Loucy (cell line): Measurements from ENCODE around the gene ALK.

Source experiments
- H2AFZ ChIP-seq: fragments of 200-600 bp; sonication (generic); 2 replicates; pipeline ENCODE4 v1.6.0; 2016; ENCODE audit warnings: antibody characterized with exemption, mild to moderate bottlenecking, low read length, moderate library complexity
- H3F3A ChIP-seq: fragments of 200-600 bp; 2 replicates; pipeline ENCODE4 v1.6.0; 2016; ENCODE audit warnings: antibody characterized with exemption, low read depth, mild to moderate bottlenecking
- H3K27me3 ChIP-seq: fragments of 200-600 bp; sonication (generic); 2 replicates; pipeline ENCODE4 v1.6.1; 2014; ENCODE audit warnings: low read length, mild to moderate bottlenecking; ENCODE audit not compliant: insufficient read depth, poor library complexity, severe bottlenecking
- H3K36me3 ChIP-seq: fragments of 200-600 bp; sonication (generic); 2 replicates; pipeline ENCODE4 v1.6.1; 2016; ENCODE audit warnings: low read length; ENCODE audit not compliant: insufficient read depth
- H3K4me1 ChIP-seq: fragments of 200-600 bp; sonication (generic); 2 replicates; pipeline ENCODE4 v1.5.1; 2014; ENCODE audit warnings: low read length, mild to moderate bottlenecking; ENCODE audit not compliant: insufficient read depth, poor library complexity, severe bottlenecking
- H3K4me2 ChIP-seq: fragments of 200-600 bp; sonication (generic); 2 replicates; pipeline ENCODE4 v1.6.0; 2014; ENCODE audit warnings: antibody characterized with exemption, low read length, low read depth, mild to moderate bottlenecking; ENCODE audit not compliant: poor library complexity, severe bottlenecking
- H3K4me3 ChIP-seq: fragments of 200-600 bp; sonication (generic); 2 replicates; pipeline ENCODE4 v1.5.1; 2014; ENCODE audit warnings: low read length, mild to moderate bottlenecking, mixed read lengths; ENCODE audit not compliant: poor library complexity, severe bottlenecking
- H3K79me2 ChIP-seq: fragments of 200-600 bp; sonication (generic); 2 replicates; pipeline ENCODE4 v1.6.1; 2014; ENCODE audit warnings: low read length; ENCODE audit not compliant: insufficient read depth
- H3K9ac ChIP-seq: fragments of 200-600 bp; sonication (generic); 2 replicates; pipeline ENCODE4 v1.6.0; 2014; ENCODE audit warnings: mild to moderate bottlenecking, low read depth, low read length, moderate library complexity; ENCODE audit not compliant: poor library complexity, severe bottlenecking
- H3K9me2 ChIP-seq: fragments of 200-600 bp; sonication (generic); replicated peaks from 2 replicates; pipeline ENCODE4 v1.6.1; 2016; ENCODE audit warnings: low read depth, low read length, mixed read lengths
- H3K9me3 ChIP-seq: fragments of 200-600 bp; sonication (generic); 2 replicates; pipeline ENCODE4 v1.6.1; 2014; ENCODE audit warnings: mild to moderate bottlenecking, antibody characterized with exemption, low read length, low read depth; ENCODE audit not compliant: insufficient read depth
- H4K20me1 ChIP-seq: fragments of 200-600 bp; sonication (generic); 2 replicates; pipeline ENCODE4 v1.6.0; 2014; ENCODE audit warnings: antibody characterized with exemption, low read length, mild to moderate bottlenecking; ENCODE audit not compliant: insufficient read depth, poor library complexity, severe bottlenecking
- EZH2phosphoT487 ChIP-seq: fragments of 200-600 bp; IDR thresholded peaks from 2 replicates; pipeline ENCODE4 v1.6.1; 2018; ENCODE audit warnings: antibody characterized with exemption, mild to moderate bottlenecking, moderate library complexity, borderline replicate concordance
- TF ChIP-seq, protein P1 (sequence below): fragments of 200-600 bp; sonication (generic); conservative IDR thresholded peaks from 2 replicates; pipeline ENCODE4 v1.5.1; 2014; ENCODE audit warnings: mild to moderate bottlenecking, antibody characterized with exemption, low read length

Gene ALK

DNA sequence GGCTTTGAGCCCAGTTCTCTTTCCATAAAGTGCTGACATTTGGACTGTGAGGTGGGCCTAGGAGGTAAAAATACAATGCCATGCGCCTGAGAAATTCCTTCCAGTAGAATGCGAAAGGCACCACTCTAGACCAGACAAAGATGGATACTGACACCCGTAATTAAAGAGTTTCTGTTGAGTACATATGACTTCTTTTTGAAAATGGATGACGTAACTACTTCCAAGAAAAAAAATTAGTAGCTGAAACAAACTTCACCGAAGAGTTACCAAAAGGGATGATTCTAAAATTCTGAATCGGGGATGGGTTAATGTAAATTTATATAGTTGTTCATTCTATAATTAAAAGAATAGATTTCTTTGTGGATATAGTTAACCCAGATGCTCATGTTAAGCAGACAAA is 146.8 kb downstream of the ALK start:
- H3K79me2 ChIP-seq, result no peaks in the 10 kb centered on the region
- H3K9me3 ChIP-seq, result no peaks in the 10 kb centered on the region
- H3K9ac ChIP-seq, result no peak overlapping the region
- H3K9me2 ChIP-seq, result no peaks in the 10 kb centered on the region
- H3K4me2 ChIP-seq, result no peak overlapping the region
- no peaks in the 10 kb centered on the region for H3K27me3 ChIP-seq
- TF ChIP-seq EZH2phosphoT487, result no peak
- TF ChIP-seq, protein P1, sequence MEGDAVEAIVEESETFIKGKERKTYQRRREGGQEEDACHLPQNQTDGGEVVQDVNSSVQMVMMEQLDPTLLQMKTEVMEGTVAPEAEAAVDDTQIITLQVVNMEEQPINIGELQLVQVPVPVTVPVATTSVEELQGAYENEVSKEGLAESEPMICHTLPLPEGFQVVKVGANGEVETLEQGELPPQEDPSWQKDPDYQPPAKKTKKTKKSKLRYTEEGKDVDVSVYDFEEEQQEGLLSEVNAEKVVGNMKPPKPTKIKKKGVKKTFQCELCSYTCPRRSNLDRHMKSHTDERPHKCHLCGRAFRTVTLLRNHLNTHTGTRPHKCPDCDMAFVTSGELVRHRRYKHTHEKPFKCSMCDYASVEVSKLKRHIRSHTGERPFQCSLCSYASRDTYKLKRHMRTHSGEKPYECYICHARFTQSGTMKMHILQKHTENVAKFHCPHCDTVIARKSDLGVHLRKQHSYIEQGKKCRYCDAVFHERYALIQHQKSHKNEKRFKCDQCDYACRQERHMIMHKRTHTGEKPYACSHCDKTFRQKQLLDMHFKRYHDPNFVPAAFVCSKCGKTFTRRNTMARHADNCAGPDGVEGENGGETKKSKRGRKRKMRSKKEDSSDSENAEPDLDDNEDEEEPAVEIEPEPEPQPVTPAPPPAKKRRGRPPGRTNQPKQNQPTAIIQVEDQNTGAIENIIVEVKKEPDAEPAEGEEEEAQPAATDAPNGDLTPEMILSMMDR, result no peak
- H3F3A ChIP-seq, result no peaks in the 10 kb centered on the region
- H3K4me3 ChIP-seq, result no peak overlapping the region
- H3K4me1 ChIP-seq, result no peaks in the 10 kb centered on the region
- no peaks in the 10 kb centered on the region for H4K20me1 ChIP-seq
- H3K36me3 ChIP-seq, result no peaks in the 10 kb centered on the region
- no peak overlapping the region for H2AFZ ChIP-seq

DNA sequence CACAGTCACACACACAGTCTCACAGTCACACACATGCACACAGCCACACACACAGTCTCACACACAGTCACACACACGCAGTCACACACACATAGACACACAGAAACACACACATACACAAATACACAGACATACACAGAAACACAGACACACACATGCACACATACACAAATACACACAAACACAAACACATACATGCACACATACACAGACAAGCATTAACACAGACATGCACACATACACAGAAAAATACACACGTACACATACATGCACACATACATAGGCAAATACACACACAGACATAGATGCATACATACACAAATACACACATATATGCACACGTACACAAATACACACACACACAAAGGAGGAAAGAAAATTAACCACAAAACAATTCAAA is 150.5 kb downstream of the ALK start:
- Histone ChIP-seq H3K36me3 (no peaks in the 10 kb centered on the region), H3K9ac (no peak overlapping the region), H2AFZ (no peak overlapping the region), H3K27me3 (no peaks in the 10 kb centered on the region), H3F3A (no peaks in the 10 kb centered on the region), H3K9me2 (no peaks in the 10 kb centered on the region), H3K4me1 (peaks cover 8% of the 10 kb centered on the region), H3K79me2 (no peaks in the 10 kb centered on the region), H4K20me1 (no peaks in the 10 kb centered on the region), H3K9me3 (no peaks in the 10 kb centered on the region), H3K4me3 (no peak overlapping the region), H3K4me2 (no peak overlapping the region)
- TF ChIP-seq, protein P1, result no peak
- TF ChIP-seq EZH2phosphoT487, result no peak

DNA sequence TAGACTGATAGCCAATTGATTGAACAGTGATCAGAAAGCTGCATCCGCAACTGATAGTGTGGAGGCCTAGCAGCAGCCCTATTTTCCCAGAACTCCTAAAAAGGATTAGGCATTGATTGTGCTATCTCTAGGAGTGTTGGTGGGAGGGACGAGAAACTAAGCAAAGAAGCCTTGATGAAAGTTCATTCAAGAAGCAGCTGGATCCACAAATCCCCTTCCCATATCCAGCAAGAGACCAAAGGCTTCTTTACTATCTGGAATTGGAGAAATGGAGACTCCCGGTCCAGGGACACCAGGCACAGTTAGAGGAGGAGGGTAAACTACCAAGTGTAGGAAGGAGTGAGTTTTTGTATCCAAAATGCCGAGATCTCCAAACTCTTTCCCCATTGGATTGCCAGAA is 151.5 kb downstream of the ALK start:
- Histone ChIP-seq H3K9ac (no peak overlapping the region), H3K79me2 (no peaks in the 10 kb centered on the region), H4K20me1 (no peaks in the 10 kb centered on the region), H3K4me3 (no peak overlapping the region), H3K9me2 (no peaks in the 10 kb centered on the region), H2AFZ (no peak overlapping the region), H3K36me3 (no peaks in the 10 kb centered on the region), H3K4me1 (peaks cover 12% of the 10 kb centered on the region), H3K9me3 (no peaks in the 10 kb centered on the region), H3K4me2 (no peak overlapping the region), H3F3A (no peaks in the 10 kb centered on the region), H3K27me3 (no peaks in the 10 kb centered on the region)
- TF ChIP-seq EZH2phosphoT487, result no peak
- TF ChIP-seq, protein P1, result no peak
